Gastroesophageal sphincter (tissue), 3 donors: ENCODE data around the gene PACS1.

Source experiments
- CTCF ChIP-seq, 4 experiments: fragments of 200-600 bp in 2 of 4; fragments of 450-650 bp in 2 of 4; sonication (generic) in 1 of 4; IDR thresholded peaks; one replicate each; pipeline ENCODE4 v1.5.1; 2017 to 2019; ENCODE audit warnings: antibody characterized with exemption in 4 of 4, mild to moderate bottlenecking in 2 of 4, moderate library complexity in 2 of 4
- EP300 ChIP-seq: sonication (generic); formaldehyde crosslinking; IDR thresholded peaks from one replicate; pipeline ENCODE4 v1.6.1; 2017; ENCODE audit warnings: antibody characterized with exemption, mild to moderate bottlenecking
- POLR2A ChIP-seq, 2 donors: fragments of 450-650 bp; IDR thresholded peaks; one replicate each; pipeline ENCODE4 v1.6.1; 2017; ENCODE audit warnings: antibody characterized with exemption in 2 of 2, mild to moderate bottlenecking in 2 of 2, moderate library complexity in 1 of 2
- POLR2AphosphoS5 ChIP-seq: sonication (generic); formaldehyde crosslinking; IDR thresholded peaks from one replicate; pipeline ENCODE4 v1.6.1; 2017; ENCODE audit warnings: antibody characterized with exemption

GRCh38 chr11:66084821-66085475, 14.9 kb downstream of the PACS1 start:
- TF ChIP-seq CTCF (IDR thresholded peaks at IDR 0.05) (no peak), POLR2AphosphoS5 (no peak), EP300 (no peak), POLR2A (IDR thresholded peaks at IDR 0.05) (no peak)
